Breast epithelium (tissue), 3 donors: ENCODE results near the gene CLEC11A.

Experiments used
- POLR2A ChIP-seq: fragments of 450-650 bp; IDR thresholded peaks from one replicate; pipeline ENCODE4 v1.6.1; 2016; ENCODE audit warnings: antibody characterized with exemption, mild to moderate bottlenecking, moderate library complexity
- POLR2AphosphoS5 ChIP-seq, 3 donors: sonication (generic); formaldehyde crosslinking; IDR thresholded peaks; one replicate each; pipeline ENCODE4 v1.6.1; 2017; ENCODE audit warnings: antibody characterized with exemption in 3 of 3
- TF ChIP-seq, protein P1 (sequence below), 3 donors: fragments of 450-650 bp; IDR thresholded peaks; one replicate each; pipeline ENCODE4 v1.5.1; 2016 to 2017; ENCODE audit warnings: antibody characterized with exemption in 3 of 3, mild to moderate bottlenecking in 3 of 3, moderate library complexity in 3 of 3

- TF ChIP-seq, protein P1, sequence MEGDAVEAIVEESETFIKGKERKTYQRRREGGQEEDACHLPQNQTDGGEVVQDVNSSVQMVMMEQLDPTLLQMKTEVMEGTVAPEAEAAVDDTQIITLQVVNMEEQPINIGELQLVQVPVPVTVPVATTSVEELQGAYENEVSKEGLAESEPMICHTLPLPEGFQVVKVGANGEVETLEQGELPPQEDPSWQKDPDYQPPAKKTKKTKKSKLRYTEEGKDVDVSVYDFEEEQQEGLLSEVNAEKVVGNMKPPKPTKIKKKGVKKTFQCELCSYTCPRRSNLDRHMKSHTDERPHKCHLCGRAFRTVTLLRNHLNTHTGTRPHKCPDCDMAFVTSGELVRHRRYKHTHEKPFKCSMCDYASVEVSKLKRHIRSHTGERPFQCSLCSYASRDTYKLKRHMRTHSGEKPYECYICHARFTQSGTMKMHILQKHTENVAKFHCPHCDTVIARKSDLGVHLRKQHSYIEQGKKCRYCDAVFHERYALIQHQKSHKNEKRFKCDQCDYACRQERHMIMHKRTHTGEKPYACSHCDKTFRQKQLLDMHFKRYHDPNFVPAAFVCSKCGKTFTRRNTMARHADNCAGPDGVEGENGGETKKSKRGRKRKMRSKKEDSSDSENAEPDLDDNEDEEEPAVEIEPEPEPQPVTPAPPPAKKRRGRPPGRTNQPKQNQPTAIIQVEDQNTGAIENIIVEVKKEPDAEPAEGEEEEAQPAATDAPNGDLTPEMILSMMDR (IDR thresholded peaks at IDR 0.05): no peak
- TF ChIP-seq POLR2A (no peak), POLR2AphosphoS5 (IDR thresholded peaks at IDR 0.05) (no peak)
Measured at GRCh38 chr19:50764409-50764808, 41.2 kb downstream of the CLEC11A start.
